H9 (cell line): ENCODE measurements around the gene SEBOX. TPM values are rescaled to one million over a fixed set of nuclear protein-coding genes. Genes with fewer than 3 reads are reported as not detected.

ENCODE experiments used
- DNase-seq: peaks from one replicate; pipeline ENCODE4 v3.0.0-alpha.2; 2017
- H2AFZ ChIP-seq: one replicate; pipeline ENCODE4 v1.6.1; 2013; ENCODE audit warnings: mild to moderate bottlenecking, low read length, control low read depth, moderate library complexity
- H2AK5ac ChIP-seq: 2 replicates; pipeline ENCODE4 v1.6.1; 2013; ENCODE audit warnings: low read length, control low read depth, mixed read lengths; ENCODE audit not compliant: insufficient read length
- H2BK120ac ChIP-seq: one replicate; pipeline ENCODE4 v1.6.1; 2013; ENCODE audit warnings: low read depth, mild to moderate bottlenecking, low read length, control low read depth, inconsistent platforms; ENCODE audit not compliant: poor library complexity, severe bottlenecking
- H2BK12ac ChIP-seq: 2 replicates; pipeline ENCODE4 v1.6.1; 2013; ENCODE audit warnings: low read length, control low read depth, mixed read lengths, low read depth; ENCODE audit not compliant: insufficient read length
- H2BK15ac ChIP-seq: 2 replicates; pipeline ENCODE4 v1.6.1; 2013; ENCODE audit warnings: low read depth, low read length, control low read depth
- H2BK20ac ChIP-seq: one replicate; pipeline ENCODE4 v1.6.1; 2013; ENCODE audit warnings: low read depth, mild to moderate bottlenecking, low read length, control low read depth, inconsistent platforms; ENCODE audit not compliant: poor library complexity, severe bottlenecking
- H2BK5ac ChIP-seq: 2 replicates; pipeline ENCODE4 v1.6.1; 2013; ENCODE audit warnings: low read length, control low read depth, mixed read lengths; ENCODE audit not compliant: insufficient read length
- H3K14ac ChIP-seq: 2 replicates; pipeline ENCODE4 v1.6.1; 2013; ENCODE audit warnings: low read length, control low read depth; ENCODE audit not compliant: insufficient read depth
- H3K18ac ChIP-seq: 2 replicates; pipeline ENCODE4 v1.6.1; 2013; ENCODE audit warnings: low read depth, mild to moderate bottlenecking, mixed read lengths, low read length, control low read depth; ENCODE audit not compliant: insufficient read length
- H3K23ac ChIP-seq: 2 replicates; pipeline ENCODE4 v1.6.1; 2013; ENCODE audit warnings: low read length, control low read depth, mixed read lengths, low read depth; ENCODE audit not compliant: insufficient read length
- H3K23me2 ChIP-seq: 2 replicates; pipeline ENCODE4 v1.6.1; 2013; ENCODE audit warnings: low read depth, mild to moderate bottlenecking, mixed read lengths, low read length, control low read depth; ENCODE audit not compliant: insufficient read length, poor library complexity, severe bottlenecking
- H3K27ac ChIP-seq: 2 replicates; pipeline ENCODE4 v1.5.1; 2013; ENCODE audit warnings: low read length, control low read depth, mixed read lengths, low read depth; ENCODE audit not compliant: insufficient read length
- H3K27me3 ChIP-seq: 2 replicates; pipeline ENCODE4 v1.6.1; 2013; ENCODE audit warnings: low read length, control low read depth, inconsistent platforms; ENCODE audit not compliant: insufficient read depth
- H3K4ac ChIP-seq: 2 replicates; pipeline ENCODE4 v1.6.1; 2013; ENCODE audit warnings: low read depth, mild to moderate bottlenecking, control low read depth, inconsistent platforms, low read length, moderate library complexity
- H3K4me1 ChIP-seq: 2 replicates; pipeline ENCODE4 v1.6.1; 2013; ENCODE audit warnings: low read length, control low read depth, inconsistent platforms; ENCODE audit not compliant: insufficient read depth
- H3K4me2 ChIP-seq: 2 replicates; pipeline ENCODE4 v1.6.1; 2013; ENCODE audit warnings: low read length, control low read depth, mixed read lengths; ENCODE audit not compliant: insufficient read length, insufficient read depth
- H3K56ac ChIP-seq: 2 replicates; pipeline ENCODE4 v1.6.1; 2013; ENCODE audit warnings: low read depth, mild to moderate bottlenecking, mixed read lengths, low read length, control low read depth; ENCODE audit not compliant: insufficient read length
- H3K79me1 ChIP-seq: 2 replicates; pipeline ENCODE4 v1.6.1; 2013; ENCODE audit warnings: low read depth, mild to moderate bottlenecking, moderate library complexity, low read length, control low read depth, inconsistent platforms; ENCODE audit not compliant: insufficient read depth, poor library complexity, severe bottlenecking
- H3K79me2 ChIP-seq: 2 replicates; pipeline ENCODE4 v1.6.1; 2013; ENCODE audit warnings: low read length, control low read depth, inconsistent platforms; ENCODE audit not compliant: insufficient read depth
- H3K9ac ChIP-seq: 2 replicates; pipeline ENCODE4 v1.6.1; 2013; ENCODE audit warnings: low read length, control low read depth, mixed read lengths; ENCODE audit not compliant: insufficient read length; ENCODE audit errors: extremely low read depth
- H3K9me3 ChIP-seq: one replicate; pipeline ENCODE4 v1.6.1; 2013; ENCODE audit warnings: low read depth, low read length, inconsistent platforms; ENCODE audit not compliant: control insufficient read depth
- H3T11ph ChIP-seq: one replicate; pipeline ENCODE4 v1.6.1; 2013; ENCODE audit warnings: mild to moderate bottlenecking, low read length, control low read depth, inconsistent platforms
- H4K20me1 ChIP-seq: one replicate; pipeline ENCODE4 v1.6.1; 2013; ENCODE audit not compliant: control insufficient read depth, insufficient read length, insufficient read depth
- H4K5ac ChIP-seq: 2 replicates; pipeline ENCODE4 v1.6.1; 2013; ENCODE audit warnings: low read depth, mild to moderate bottlenecking, mixed read lengths, low read length, control low read depth; ENCODE audit not compliant: insufficient read length
- H4K8ac ChIP-seq: replicated peaks from 2 replicates; pipeline ENCODE4 v1.6.1; 2013; ENCODE audit warnings: low read length, control low read depth, mixed read lengths, low read depth; ENCODE audit not compliant: insufficient read length
- H4K91ac ChIP-seq: 2 replicates; pipeline ENCODE4 v1.6.1; 2013; ENCODE audit warnings: low read depth, mild to moderate bottlenecking, moderate library complexity, mixed read lengths, low read length, control low read depth; ENCODE audit not compliant: insufficient read length
- H3K27ac Mint-ChIP-seq, 3 experiments: 2 replicates in 2 of 3; 3 replicates in 1 of 3; pipeline ENCODE4 v1.8.0; 2020 to 2021; ENCODE audit warnings: mixed read lengths in 3 of 3, mild to moderate bottlenecking in 1 of 3, moderate library complexity in 1 of 3
- H3K27me3 Mint-ChIP-seq: 2 replicates; pipeline ENCODE4 v1.8.0; 2021; ENCODE audit warnings: low read depth, mild to moderate bottlenecking, moderate library complexity, mixed read lengths
- H3K36me3 Mint-ChIP-seq, 3 experiments: 2 replicates in 2 of 3; 3 replicates in 1 of 3; pipeline ENCODE4 v1.8.0; 2020 to 2021; ENCODE audit warnings: low read depth in 3 of 3, mixed read lengths in 3 of 3; ENCODE audit not compliant: insufficient read depth in 1 of 3
- H3K4me1 Mint-ChIP-seq, 2 experiments: 2 replicates each; pipeline ENCODE4 v1.8.0; 2020; ENCODE audit warnings: mixed read lengths in 2 of 2
- H3K4me3 Mint-ChIP-seq, 2 experiments: 2 replicates in 1 of 2; 3 replicates in 1 of 2; pipeline ENCODE4 v1.8.0; 2020 to 2021; ENCODE audit warnings: mild to moderate bottlenecking in 2 of 2, mixed read lengths in 2 of 2, moderate library complexity in 1 of 2
- H3K9me3 Mint-ChIP-seq, 2 experiments: 2 replicates in 1 of 2; 3 replicates in 1 of 2; pipeline ENCODE4 v1.8.0; 2020; ENCODE audit warnings: mild to moderate bottlenecking in 2 of 2, mixed read lengths in 2 of 2, moderate library complexity in 1 of 2
- CTCF ChIP-seq: fragments of 200-600 bp; sonication (generic); conservative IDR thresholded peaks from 3 replicates; pipeline ENCODE4 v1.8.0; 2021; ENCODE audit warnings: antibody characterized with exemption, mild to moderate bottlenecking
- WGBS: extraction: QIAGEN DNeasy Blood & Tissue Kit; methylation state at CpG from one replicate; pipeline ENCODE4 v1.1.7; 2013; ENCODE audit warnings: missing lambda C conversion rate, low lambda C conversion rate, mixed read lengths; ENCODE audit not compliant: insufficient read length; ENCODE audit errors: extremely low coverage; 5-methylcytosine and 5-hydroxymethylcytosine counted together
- total RNA-seq: library from RNA; stranded (reverse); gene quantifications from 2 replicates; pipeline ENCODE4 v1.2.1, GENCODE V29; 2021

The SEBOX gene
- total RNA-seq, 1 experiment from 2014 or later = not detected

GRCh38 chr17:28325211-28325610 is 39.8 kb downstream of the SEBOX start:
- Histone ChIP-seq H3T11ph (no peak overlapping the region), H2BK12ac (no peak overlapping the region), H3K9me3 (no peaks in the 10 kb centered on the region), H2BK5ac (no peak overlapping the region), H3K14ac (no peak overlapping the region), H3K23me2 (peaks cover 6% of the 10 kb centered on the region), H3K56ac (no peak overlapping the region), H4K91ac (no peak overlapping the region), H3K4ac (no peak overlapping the region), H2AFZ (no peak overlapping the region), H4K20me1 (peaks cover 3% of the 10 kb centered on the region), H3K79me1 (peaks cover 9% of the 10 kb centered on the region), H2BK20ac (no peak overlapping the region), H3K4me2 (no peak overlapping the region), H2BK15ac (no peak overlapping the region), H3K23ac (no peak overlapping the region), H3K18ac (no peak overlapping the region), H3K79me2 (peaks cover 46% of the 10 kb centered on the region), H3K9ac (no peak overlapping the region), H4K8ac (no peak overlapping the region), H4K5ac (no peak overlapping the region), H2AK5ac (no peak overlapping the region), H3K27me3 (no peaks in the 10 kb centered on the region), H3K4me1 (peaks cover 6% of the 10 kb centered on the region), H2BK120ac (no peak overlapping the region), H3K27ac (no peak overlapping the region)
- no peaks in the 10 kb centered on the region for H3K9me3 Mint-ChIP-seq
- TF ChIP-seq CTCF = no peak
- no peak overlapping the region for H3K4me3 Mint-ChIP-seq
- peak overlapping the region in 2 of 3 experiments; percentile 10 to 22; a peak in 2 of 7 replicates for H3K27ac Mint-ChIP-seq
- H3K4me1 Mint-ChIP-seq = peaks cover 26 to 28% of the 10 kb centered on the region in 2 experiments
- peak; percentile 5 for DNase-seq
- no CpG with 5 or more reads among the region's 5 CpGs for WGBS
- peaks cover 35 to 65% (median 60%) of the 10 kb centered on the region in 3 experiments; a peak in 6 of 7 replicates for H3K36me3 Mint-ChIP-seq
- no peaks in the 10 kb centered on the region for H3K27me3 Mint-ChIP-seq
